H1 (cell line): ENCODE results near the gene PTDSS2. TPM values are rescaled to one million over a fixed set of nuclear protein-coding genes. Genes with fewer than 3 reads are reported as not detected.

ENCODE experiments used
- CTCF ChIA-PET: fragments of 300-600 bp; sonication (Branson Sonifier 250); formaldehyde crosslinking; loops from one replicate; lab custom pipeline; 2021; ENCODE audit not compliant: partially characterized antibody; lab: Charles Lee
- POLR2A ChIA-PET: fragments of 300-600 bp; sonication (Branson Sonifier 250); formaldehyde crosslinking; loops from one replicate; lab custom pipeline; 2021; ENCODE audit warnings: inconsistent platforms; ENCODE audit not compliant: partially characterized antibody; lab: Charles Lee
- DNase-seq, 2 experiments: peaks; one replicate each; pipeline versions ENCODE4 v3.0.0 to v3.0.0-alpha.2; 2010 to 2022; ENCODE audit warnings: low spot score in 2 of 2, low read depth in 1 of 2, mixed read lengths in 1 of 2
- FAIRE-seq: peaks from 2 replicates; lab custom pipeline; 2011; peaks lifted over from hg19 to GRCh38; lab: Jason Lieb, UNC
- H2AFZ ChIP-seq: 2 replicates; pipeline ENCODE4 v1.8.1; 2012; ENCODE audit warnings: low read length, inconsistent platforms
- H2AK5ac ChIP-seq: 2 replicates; pipeline ENCODE4 v1.6.1; 2013; ENCODE audit warnings: low read depth, low read length
- H2BK120ac ChIP-seq: replicated peaks from 2 replicates; pipeline ENCODE3; 2013; ENCODE audit warnings: low read depth, low read length, inconsistent platforms
- H2BK12ac ChIP-seq: 2 replicates; pipeline ENCODE4 v1.6.1; 2013; ENCODE audit warnings: low read depth, low read length
- H2BK15ac ChIP-seq: 2 replicates; pipeline ENCODE4 v1.6.1; 2013; ENCODE audit warnings: low read length
- H2BK20ac ChIP-seq: 2 replicates; pipeline ENCODE4 v1.6.1; 2013; ENCODE audit warnings: low read length
- H2BK5ac ChIP-seq: 2 replicates; pipeline ENCODE4 v1.6.1; 2013; ENCODE audit warnings: low read depth, low read length
- H3K14ac ChIP-seq: 2 replicates; pipeline ENCODE4 v1.6.1; 2013; ENCODE audit warnings: inconsistent platforms; ENCODE audit not compliant: insufficient read length
- H3K18ac ChIP-seq: 2 replicates; pipeline ENCODE4 v1.6.1; 2013; ENCODE audit warnings: low read length; ENCODE audit errors: extremely low read depth
- H3K23ac ChIP-seq: 2 replicates; pipeline ENCODE4 v1.6.1; 2013; ENCODE audit warnings: inconsistent platforms; ENCODE audit not compliant: insufficient read length
- H3K23me2 ChIP-seq: 2 replicates; pipeline ENCODE4 v1.6.1; 2013; ENCODE audit warnings: low read depth, low read length
- H3K27ac ChIP-seq: 2 replicates; pipeline ENCODE4 v1.6.1; 2011; ENCODE audit warnings: low read depth, low read length, inconsistent platforms
- H3K27me3 ChIP-seq, 4 experiments: replicated peaks in 1 of 4; 1 replicate in 1 of 4; 2 replicates in 3 of 4; pipeline versions ENCODE4 v1.6.1 to v1.8.1; 2011 to 2013; ENCODE audit warnings: low read length in 3 of 4, mild to moderate bottlenecking in 3 of 4, inconsistent platforms in 2 of 4, mixed read lengths in 2 of 4, moderate library complexity in 1 of 4; ENCODE audit not compliant: control insufficient read depth in 3 of 4, insufficient read depth in 3 of 4; ENCODE audit errors: extremely low read depth in 1 of 4
- H3K36me3 ChIP-seq, 4 experiments: 2 replicates each; pipeline versions ENCODE4 v1.6.1 to v1.8.1; 2011 to 2013; ENCODE audit warnings: mild to moderate bottlenecking in 4 of 4, low read length in 3 of 4, moderate library complexity in 2 of 4, control low read depth in 1 of 4, inconsistent platforms in 1 of 4; ENCODE audit not compliant: insufficient read depth in 4 of 4, control insufficient read depth in 2 of 4
- H3K4ac ChIP-seq: replicated peaks from 2 replicates; pipeline ENCODE3; 2013; ENCODE audit warnings: low read length, low read depth, mixed read lengths, inconsistent platforms; ENCODE audit not compliant: insufficient read length
- H3K4me1 ChIP-seq, 4 experiments: replicated peaks in 1 of 4; 1 replicate in 1 of 4; 2 replicates in 3 of 4; pipeline versions ENCODE4 v1.6.1 to v1.8.1; 2011 to 2013; ENCODE audit warnings: low read length in 3 of 4, inconsistent platforms in 2 of 4, mixed read lengths in 1 of 4; ENCODE audit not compliant: insufficient read depth in 4 of 4, control insufficient read depth in 3 of 4
- H3K4me2 ChIP-seq, 2 experiments: 2 replicates each; pipeline versions ENCODE4 v1.6.1 to v1.8.1; 2011 to 2013; ENCODE audit warnings: low read depth in 2 of 2, low read length in 2 of 2, control low read depth in 1 of 2, inconsistent platforms in 1 of 2, mild to moderate bottlenecking in 1 of 2; ENCODE audit not compliant: insufficient read depth in 1 of 2
- H3K4me3 ChIP-seq, 4 experiments: fragments of 200-600, 300-600 bp in 1 of 4; sonication (generic), shearing (Covaris generic), sonication (Bioruptor Twin) in 1 of 4; 2 replicates each; pipeline versions ENCODE4 v1.5.1 to v1.8.1; 2011 to 2016; ENCODE audit warnings: low read length in 4 of 4, low read depth in 3 of 4, control low read depth in 2 of 4, inconsistent platforms in 2 of 4, mild to moderate bottlenecking in 2 of 4, mixed read lengths in 1 of 4, moderate library complexity in 1 of 4; ENCODE audit not compliant: insufficient read depth in 2 of 4; ENCODE audit errors: extremely low read depth in 1 of 4
- H3K56ac ChIP-seq: replicated peaks from 2 replicates; pipeline ENCODE3; 2013; ENCODE audit warnings: low read depth, mild to moderate bottlenecking, mixed read lengths, low read length, inconsistent platforms; ENCODE audit not compliant: insufficient read length
- H3K79me1 ChIP-seq: 2 replicates; pipeline ENCODE4 v1.6.1; 2013; ENCODE audit warnings: low read depth, low read length, control low read depth
- H3K79me2 ChIP-seq, 2 experiments: 2 replicates each; pipeline versions ENCODE4 v1.6.1 to v1.8.1; 2012 to 2013; ENCODE audit warnings: low read length in 2 of 2, mild to moderate bottlenecking in 2 of 2, inconsistent platforms in 1 of 2; ENCODE audit not compliant: insufficient read depth in 2 of 2, control insufficient read depth in 1 of 2
- H3K9ac ChIP-seq, 4 experiments: replicated peaks in 1 of 4; 1 replicate in 1 of 4; 2 replicates in 3 of 4; pipeline versions ENCODE4 v1.6.1 to v1.8.1; 2011 to 2013; ENCODE audit warnings: low read depth in 3 of 4, low read length in 3 of 4, control low read depth in 2 of 4, mild to moderate bottlenecking in 2 of 4, moderate library complexity in 2 of 4, inconsistent platforms in 1 of 4; ENCODE audit errors: extremely low read depth in 1 of 4
- H3K9me3 ChIP-seq, 2 experiments: 2 replicates each; pipeline versions ENCODE4 v1.6.1 to v1.8.1; 2012 to 2013; ENCODE audit warnings: mild to moderate bottlenecking in 2 of 2, moderate library complexity in 2 of 2, control low read depth in 1 of 2, inconsistent platforms in 1 of 2, low read depth in 1 of 2, low read length in 1 of 2, mixed read lengths in 1 of 2; ENCODE audit not compliant: insufficient read depth in 2 of 2
- H4K20me1 ChIP-seq, 2 experiments: replicated peaks in 1 of 2; 2 replicates each; pipeline versions ENCODE3 to v1.8.1; 2011 to 2013; ENCODE audit warnings: inconsistent platforms in 2 of 2, low read length in 2 of 2, mild to moderate bottlenecking in 1 of 2; ENCODE audit not compliant: insufficient read depth in 2 of 2, control insufficient read depth in 1 of 2
- H4K5ac ChIP-seq: 2 replicates; pipeline ENCODE4 v1.6.1; 2013; ENCODE audit warnings: low read length, low read depth, mixed read lengths, inconsistent platforms; ENCODE audit not compliant: insufficient read length
- H4K8ac ChIP-seq: 2 replicates; pipeline ENCODE4 v1.8.0; 2013; ENCODE audit warnings: mild to moderate bottlenecking, moderate library complexity, low read length, inconsistent platforms; ENCODE audit not compliant: insufficient read depth; ENCODE audit errors: extremely low read depth
- H4K91ac ChIP-seq: replicated peaks from 2 replicates; pipeline ENCODE3; 2013; ENCODE audit warnings: low read length, mixed read lengths, inconsistent platforms; ENCODE audit not compliant: insufficient read length
- BACH1 ChIP-seq: IDR thresholded peaks from 2 replicates; pipeline ENCODE4 v1.6.1; 2012; ENCODE audit warnings: low read length, improper control_type of control experiment
- KDM1A ChIP-seq: fragments of 200-600, 300-600 bp; sonication (generic); IDR thresholded peaks from 2 replicates; pipeline ENCODE4 v1.7.1; 2016; ENCODE audit warnings: mild to moderate bottlenecking, low read length, borderline replicate concordance
- KDM5A ChIP-seq: fragments of 200-600 bp; IDR thresholded peaks from 2 replicates; pipeline ENCODE4 v1.7.1; 2012; ENCODE audit warnings: mild to moderate bottlenecking, low read length, inconsistent platforms, mixed read lengths
- NANOG ChIP-seq: IDR thresholded peaks from 2 replicates; pipeline ENCODE4 v1.6.1; 2011; ENCODE audit warnings: low read length, low read depth, mild to moderate bottlenecking, inconsistent platforms; ENCODE audit not compliant: insufficient read depth, poor library complexity, severe bottlenecking
- NRF1 ChIP-seq: IDR thresholded peaks from 2 replicates; pipeline ENCODE4 v1.6.1; 2011; ENCODE audit warnings: mild to moderate bottlenecking, low read depth, low read length, improper control_type of control experiment
- POLR2A ChIP-seq, 2 experiments: IDR thresholded peaks; 1 replicate in 1 of 2; 2 replicates in 1 of 2; pipeline ENCODE4 v1.6.1; 2011; ENCODE audit warnings: low read depth in 2 of 2, low read length in 2 of 2, mild to moderate bottlenecking in 2 of 2; ENCODE audit errors: control extremely low read depth in 1 of 2
- POU5F1 ChIP-seq: IDR thresholded peaks from 2 replicates; pipeline ENCODE4 v1.6.1; 2011; ENCODE audit warnings: low read depth, mild to moderate bottlenecking, low read length, moderate library complexity
- TAF1 ChIP-seq: IDR thresholded peaks from 2 replicates; pipeline ENCODE4 v1.6.1; 2011; ENCODE audit warnings: mild to moderate bottlenecking, low read depth, low read length
- TAF7 ChIP-seq: optimal IDR thresholded peaks from 2 replicates; pipeline ENCODE3; 2011; ENCODE audit warnings: low read depth, mild to moderate bottlenecking, inconsistent platforms, low read length, moderate library complexity, borderline replicate concordance
- TEAD4 ChIP-seq: IDR thresholded peaks from 2 replicates; pipeline ENCODE4 v1.6.1; 2012; ENCODE audit warnings: low read depth, low read length, inconsistent platforms, mixed read lengths
- WGBS, 2 experiments: shearing (Covaris generic) in 1 of 2; methylation state at CpG; one replicate each; pipeline versions ENCODE4 v1.1.6 to v1.1.7; 2013 to 2015; ENCODE audit warnings: low lambda C conversion rate in 2 of 2, mixed read lengths in 2 of 2, inconsistent platforms in 1 of 2, low coverage in 1 of 2, missing lambda C conversion rate in 1 of 2; ENCODE audit not compliant: insufficient replicate concordance in 2 of 2, insufficient coverage in 1 of 2, insufficient read length in 1 of 2; ENCODE audit errors: extremely low coverage in 1 of 2, missing lambda C conversion rate in 1 of 2; 5-methylcytosine and 5-hydroxymethylcytosine counted together
- polyA plus RNA-seq, 7 experiments: library from polyadenylated mRNA; depleted of rRNA in 3 of 7; stranded (reverse) in 5 of 7; unstranded in 2 of 7; fragments of >200 nt in 5 of 7; fragments of 200-250 nt in 2 of 7; gene quantifications; 1 replicate in 5 of 7; 2 replicates in 1 of 7; 4 replicates in 1 of 7; pipeline versions ENCODE4 v1.2.1 to v1.2.3, GENCODE V29; 2011 to 2013; ENCODE audit warnings: missing spikeins in 2 of 7, mixed read lengths in 2 of 7
- total RNA-seq: library from RNA; stranded (reverse); fragmentation: NEBNext Ultra II Directional; extraction: Animal tissue kit (Norgen Biotek cat#: 25700); gene quantifications from 2 replicates; pipeline ENCODE4 v1.2.1, GENCODE V29; 2021
- TF ChIP-seq, protein P1 (sequence below): IDR thresholded peaks from 2 replicates; pipeline ENCODE4 v1.6.1; 2011; ENCODE audit warnings: low read length, improper control_type of control experiment

PTDSS2 gene
- total and polyA plus RNA-seq, 2 of the 8 experiments (the other 6 are each of a cell fraction or from before 2014, with no cell fraction given), result 48.7 to 68.2 TPM

DNA sequence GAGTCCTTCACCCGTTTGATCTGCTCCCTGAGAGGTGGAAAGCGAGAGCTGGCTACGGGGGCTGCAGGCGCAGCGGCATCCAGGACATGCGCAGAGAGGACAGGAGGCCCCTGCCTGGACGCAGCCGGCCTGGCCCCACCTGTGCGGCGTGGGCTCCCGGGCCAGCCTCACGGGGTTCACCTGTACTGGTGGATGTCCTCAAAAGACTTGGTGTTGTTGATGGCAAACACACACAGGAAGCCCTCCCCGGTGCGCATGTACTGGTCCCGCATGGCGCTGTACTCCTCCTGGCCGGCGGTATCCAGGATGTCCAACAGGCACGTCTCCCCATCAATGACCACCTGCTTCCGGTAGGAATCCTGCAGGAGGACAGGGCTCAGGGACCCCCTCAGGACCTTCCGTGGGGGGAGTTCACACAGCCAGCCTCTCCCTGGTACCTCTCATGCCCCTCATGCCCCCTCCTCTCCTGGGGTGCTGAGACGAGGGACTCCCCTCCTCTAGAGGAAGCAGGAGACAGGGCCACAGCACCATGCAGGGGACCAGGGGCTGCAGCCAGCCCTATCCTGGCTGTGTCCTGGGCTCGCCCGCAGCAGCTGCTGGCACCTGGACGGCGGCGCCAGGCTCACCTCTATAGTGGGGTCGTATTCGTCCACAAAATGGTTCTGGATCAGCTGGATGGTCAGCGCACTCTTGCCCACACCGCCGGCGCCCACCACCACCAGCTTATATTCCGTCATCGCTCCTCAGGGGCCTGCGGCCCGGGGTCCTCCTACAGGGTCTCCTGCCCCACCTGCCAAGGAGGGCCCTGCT is 83.7 kb downstream of the PTDSS2 start:
- no peak overlapping the region; the same call in 1 of the 2 replicates for H3K27ac ChIP-seq
- H3K4me3 ChIP-seq, result peak overlapping the region in 3 of 4 experiments; percentile 70 to 77 (median 70); a peak in 4 of 8 replicates
- H2AFZ ChIP-seq, result no peak overlapping the region
- H3K18ac ChIP-seq, result no peak overlapping the region
- H4K5ac ChIP-seq, result no peak overlapping the region
- H2BK20ac ChIP-seq, result no peak overlapping the region
- ChIA-PET CTCF (interaction anchor here (1.3 to 1.6 kb wide), 2 partner anchors 12 to 16 kb away, joined by 4 to 5 read pairs; no protein-coding TSS in a partner anchor), POLR2A (interaction anchor here (1.0 to 1.2 kb wide), 3 partner anchors 28 to 165 kb away, joined by 3 to 5 read pairs (median 4); partner anchors contain the start of gene B4GALNT4)
- no peak overlapping the region for H3K56ac ChIP-seq
- FAIRE-seq, result no peak
- H2BK15ac ChIP-seq, result no peak overlapping the region
- H3K9ac ChIP-seq, result no peak overlapping the region
- H4K20me1 ChIP-seq, result peaks cover 7 to 11% of the 10 kb centered on the region in 2 experiments
- H2BK5ac ChIP-seq, result no peak overlapping the region
- H2BK12ac ChIP-seq, result no peak overlapping the region
- H3K4me1 ChIP-seq, result peaks cover 0 to 17% (median 10%) of the 10 kb centered on the region in 4 experiments; a peak in 5 of 7 replicates
- H3K79me2 ChIP-seq, result no peaks in the 10 kb centered on the region
- H2BK120ac ChIP-seq, result no peak overlapping the region
- no peak overlapping the region for H4K91ac ChIP-seq
- DNase-seq, result no peak
- peaks cover 0 to 16% (median 6%) of the 10 kb centered on the region in 4 experiments; a peak in 5 of 7 replicates for H3K27me3 ChIP-seq
- H3K4ac ChIP-seq, result no peak overlapping the region
- H3K36me3 ChIP-seq, result peaks cover 0 to 15% (median 6%) of the 10 kb centered on the region in 4 experiments; a peak in 5 of 8 replicates
- peak overlapping the region; percentile 57 for H4K8ac ChIP-seq
- no peaks in the 10 kb centered on the region for H3K79me1 ChIP-seq
- H3K23ac ChIP-seq, result no peak overlapping the region
- H3K9me3 ChIP-seq, result no peaks in the 10 kb centered on the region
- peaks cover 21% of the 10 kb centered on the region; the same call in 1 of the 2 replicates for H3K23me2 ChIP-seq
- H3K14ac ChIP-seq, result no peak overlapping the region
- no peak overlapping the region for H2AK5ac ChIP-seq
- peak overlapping the region; percentile 48 to 72 for H3K4me2 ChIP-seq
- 91% methylated on average over 36 of the region's 37 CpGs; no CpG with 5 or more reads in 1 of the 2 experiments for WGBS, 2 experiments
- TF ChIP-seq NRF1 (no peak), BACH1 (no peak), KDM5A (no peak), TEAD4 (no peak), KDM1A (no peak), TAF7 (no peak), TAF1 (no peak), POLR2A (IDR thresholded peaks at IDR 0.05; ENCODE audit: control extremely low read depth in 1 of 2, low read depth in 2 of 2, low read length in 2 of 2) (no peak), POU5F1 (no peak), NANOG (no peak)
- TF ChIP-seq, protein P1, sequence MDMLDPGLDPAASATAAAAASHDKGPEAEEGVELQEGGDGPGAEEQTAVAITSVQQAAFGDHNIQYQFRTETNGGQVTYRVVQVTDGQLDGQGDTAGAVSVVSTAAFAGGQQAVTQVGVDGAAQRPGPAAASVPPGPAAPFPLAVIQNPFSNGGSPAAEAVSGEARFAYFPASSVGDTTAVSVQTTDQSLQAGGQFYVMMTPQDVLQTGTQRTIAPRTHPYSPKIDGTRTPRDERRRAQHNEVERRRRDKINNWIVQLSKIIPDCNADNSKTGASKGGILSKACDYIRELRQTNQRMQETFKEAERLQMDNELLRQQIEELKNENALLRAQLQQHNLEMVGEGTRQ, result no peak
